GM12873 (cell line): ENCODE measurements around the gene DRD2.

Experiments used
- TF ChIP-seq, protein P1 (sequence below): IDR thresholded peaks from 2 replicates; pipeline ENCODE4 v1.5.1; 2012; ENCODE audit warnings: low read depth, mild to moderate bottlenecking, moderate library complexity, low read length, control low read depth; ENCODE audit not compliant: insufficient read depth; ENCODE audit errors: missing control alignments

The DRD2 gene

DNA sequence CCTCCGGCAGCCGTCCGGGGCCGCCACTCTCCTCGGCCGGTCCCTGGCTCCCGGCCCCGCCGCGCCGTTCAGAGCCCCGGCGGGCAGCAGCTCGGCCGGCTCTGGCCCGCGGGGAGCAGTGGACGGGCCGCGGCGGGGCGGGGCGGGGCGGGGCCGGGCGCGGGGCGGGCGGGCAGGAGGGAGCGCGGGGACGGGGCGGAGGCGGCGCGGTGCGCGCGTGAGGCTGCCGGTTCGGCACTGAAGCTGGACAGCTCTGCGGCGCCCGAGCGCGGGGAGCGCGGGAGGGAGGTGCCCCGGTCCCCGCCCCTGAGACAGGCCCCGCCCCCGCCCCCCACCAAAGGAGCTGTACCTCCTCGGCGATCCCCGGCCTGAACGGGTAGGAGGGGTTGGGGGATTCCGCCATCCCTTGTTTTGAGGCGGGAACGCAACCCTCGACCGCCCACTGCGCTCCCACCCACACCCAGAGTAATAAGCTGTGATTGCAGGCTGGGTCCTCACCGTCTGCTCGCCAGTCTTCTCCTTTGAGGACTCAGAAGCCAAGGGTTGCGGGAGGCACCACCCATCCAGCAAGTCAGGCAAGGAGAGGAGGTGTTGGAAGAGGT is at the start of gene DRD2:
Gene DRD2 (minus strand): TSS at position 239 of the 602 bp plus-strand sequence. CDS start 50,747 bp downstream, outside the sequence.
- TF ChIP-seq, protein P1, sequence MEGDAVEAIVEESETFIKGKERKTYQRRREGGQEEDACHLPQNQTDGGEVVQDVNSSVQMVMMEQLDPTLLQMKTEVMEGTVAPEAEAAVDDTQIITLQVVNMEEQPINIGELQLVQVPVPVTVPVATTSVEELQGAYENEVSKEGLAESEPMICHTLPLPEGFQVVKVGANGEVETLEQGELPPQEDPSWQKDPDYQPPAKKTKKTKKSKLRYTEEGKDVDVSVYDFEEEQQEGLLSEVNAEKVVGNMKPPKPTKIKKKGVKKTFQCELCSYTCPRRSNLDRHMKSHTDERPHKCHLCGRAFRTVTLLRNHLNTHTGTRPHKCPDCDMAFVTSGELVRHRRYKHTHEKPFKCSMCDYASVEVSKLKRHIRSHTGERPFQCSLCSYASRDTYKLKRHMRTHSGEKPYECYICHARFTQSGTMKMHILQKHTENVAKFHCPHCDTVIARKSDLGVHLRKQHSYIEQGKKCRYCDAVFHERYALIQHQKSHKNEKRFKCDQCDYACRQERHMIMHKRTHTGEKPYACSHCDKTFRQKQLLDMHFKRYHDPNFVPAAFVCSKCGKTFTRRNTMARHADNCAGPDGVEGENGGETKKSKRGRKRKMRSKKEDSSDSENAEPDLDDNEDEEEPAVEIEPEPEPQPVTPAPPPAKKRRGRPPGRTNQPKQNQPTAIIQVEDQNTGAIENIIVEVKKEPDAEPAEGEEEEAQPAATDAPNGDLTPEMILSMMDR = no peak

DNA sequence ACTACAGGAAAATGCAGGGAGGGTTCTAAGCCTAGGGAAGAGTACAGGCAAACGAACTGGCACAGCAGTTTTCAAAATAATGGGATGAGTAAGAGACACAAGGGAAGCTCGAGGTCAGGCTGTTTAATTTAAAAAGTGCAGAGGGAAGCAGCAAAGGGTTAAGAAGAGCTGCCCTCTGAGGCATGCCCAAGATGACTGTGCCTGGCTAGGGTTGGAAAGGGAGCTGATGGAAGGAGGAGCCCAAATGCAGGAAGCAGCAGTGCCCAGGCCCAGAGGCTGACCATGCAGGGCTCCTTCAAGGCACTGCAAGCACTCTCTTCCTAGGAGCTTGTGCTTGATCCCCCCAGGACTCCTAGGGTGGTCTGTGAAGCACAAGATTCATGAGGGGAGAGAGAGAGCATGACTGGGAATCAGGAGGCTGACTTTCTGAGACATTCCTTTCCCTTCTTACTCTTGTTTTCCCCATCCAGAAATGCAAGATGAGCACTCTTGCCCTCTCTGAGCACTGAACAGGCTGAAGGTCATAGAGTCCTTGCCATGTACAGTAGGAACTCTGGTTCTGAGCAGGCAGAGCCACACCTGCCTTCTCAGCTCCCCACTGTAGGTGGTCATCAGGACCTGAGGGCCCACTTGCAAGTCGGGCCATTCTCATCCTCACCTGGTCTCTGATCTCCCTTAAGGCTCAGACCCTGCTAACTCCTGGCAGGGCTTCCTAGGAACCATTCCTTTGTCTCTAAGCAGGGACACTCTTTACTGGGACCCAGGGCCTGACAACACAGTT is 46.7 kb upstream of the DRD2 start:
- TF ChIP-seq, protein P1 = no peak

DNA sequence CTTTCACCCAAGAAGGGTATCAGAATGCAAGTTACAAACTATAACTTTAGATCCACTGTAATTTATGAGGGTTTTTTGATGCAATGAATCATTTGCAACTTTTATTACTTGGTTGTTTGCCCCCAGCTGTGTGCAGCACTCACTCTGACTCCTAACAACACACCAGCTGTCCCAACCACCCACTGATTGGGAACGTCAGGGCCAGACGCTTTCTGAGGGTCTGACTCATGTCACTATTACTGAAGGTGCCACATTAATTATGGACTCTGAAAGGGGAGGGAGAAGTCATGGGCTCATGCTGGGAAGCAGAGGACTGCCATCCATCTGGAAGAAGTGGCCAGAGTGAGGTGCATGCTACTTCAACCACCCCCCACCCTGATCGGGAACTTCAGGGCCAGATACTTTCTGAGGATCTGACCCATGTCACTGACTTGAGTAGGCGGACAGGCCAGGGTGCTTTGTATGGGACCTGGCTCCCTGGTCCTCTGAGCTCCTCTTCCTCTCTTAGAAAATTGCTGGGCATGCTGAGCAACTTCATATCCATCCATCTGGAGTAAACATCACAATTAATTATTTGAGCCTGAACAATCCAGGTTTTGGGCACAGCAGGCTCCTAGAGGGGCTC is 44.9 kb upstream of the DRD2 start:
- TF ChIP-seq, protein P1 = no peak

DNA sequence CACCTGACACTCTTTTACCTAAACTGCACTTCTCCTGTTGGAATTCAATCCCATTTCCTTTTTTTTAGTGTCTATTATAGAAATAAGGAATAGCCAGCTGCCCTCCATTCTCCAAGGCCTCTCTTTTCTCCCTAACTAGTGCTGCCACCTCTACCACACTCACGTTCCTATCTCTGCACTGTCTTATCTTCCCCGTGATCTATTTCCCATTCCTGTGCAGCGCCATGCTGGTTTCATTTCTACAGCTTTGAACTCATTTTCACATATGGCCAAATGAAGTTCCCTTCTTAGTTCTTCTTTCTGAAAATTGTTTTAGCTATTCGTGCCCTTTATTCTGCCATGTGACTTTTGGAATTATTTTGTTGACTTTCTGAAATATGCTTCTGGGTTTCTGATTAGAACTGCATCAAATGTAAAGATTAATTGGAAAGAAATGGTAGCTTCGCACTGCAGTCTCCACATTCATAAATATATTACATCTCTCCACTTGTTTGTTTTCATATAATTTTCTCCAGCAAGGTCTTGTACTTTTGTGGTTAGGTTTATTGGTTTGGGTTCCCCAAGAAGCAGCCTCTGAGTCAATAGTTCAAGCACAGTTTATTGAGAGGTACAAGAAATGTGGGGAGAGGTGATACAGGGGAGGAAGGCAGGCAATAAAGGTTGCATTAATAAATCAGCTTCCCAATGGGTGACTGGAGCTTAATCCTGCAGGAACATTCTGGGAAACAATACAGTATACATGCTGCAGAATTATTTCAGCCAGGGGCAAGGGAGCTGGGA is 43.7 kb upstream of the DRD2 start:
- TF ChIP-seq, protein P1 = no peak

DNA sequence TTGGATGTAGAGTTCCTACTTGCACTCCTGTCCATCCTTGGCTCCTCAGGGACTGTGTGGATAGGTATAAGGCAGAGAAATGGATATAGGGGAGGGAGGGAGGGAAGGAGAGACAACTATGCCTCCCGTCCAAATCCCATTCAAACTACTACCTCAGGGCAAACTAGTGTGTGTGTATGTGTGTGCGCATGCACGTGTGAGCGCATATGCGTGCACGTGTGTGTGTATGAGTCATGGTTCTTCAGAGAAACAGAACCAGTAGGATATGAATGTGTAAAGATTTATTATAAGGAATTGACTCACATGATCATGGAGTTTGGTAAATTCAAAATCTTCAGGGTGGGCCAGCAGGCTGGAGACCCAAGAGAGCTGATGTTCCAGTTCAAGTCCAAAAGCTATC is 42.2 kb upstream of the DRD2 start:
- TF ChIP-seq, protein P1 = no peak

DNA sequence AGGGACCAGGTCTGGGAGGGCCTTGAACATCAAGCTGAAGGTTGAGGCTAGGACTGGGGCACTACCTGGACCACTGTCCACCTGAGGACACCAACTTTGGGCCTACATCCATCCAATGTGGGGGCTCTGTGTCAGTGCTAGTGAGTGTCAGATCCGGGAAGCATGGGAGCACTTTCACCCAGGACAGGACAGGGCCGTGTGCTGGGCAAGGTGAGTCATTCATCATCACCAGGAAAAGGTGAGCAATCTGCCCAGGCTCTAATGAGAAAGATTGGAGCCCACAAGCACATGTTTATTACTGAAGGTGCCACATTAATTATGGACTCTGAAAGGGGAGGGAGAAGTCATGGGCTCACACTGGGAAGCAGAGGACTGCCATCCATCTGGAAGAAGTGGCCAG is 39.7 kb upstream of the DRD2 start:
- TF ChIP-seq, protein P1 = no peak
